Measurements from ENCODE around the gene C1orf210.

GRCh38 chr1:43294761-43295160 lies 9.4 kb upstream of the C1orf210 start:
- TF ChIP-seq CTCF (IDR thresholded peaks at IDR 0.05; ENCODE audit: low read depth, low read length) (no peak), EZH2phosphoT487 (IDR thresholded peaks at IDR 0.05; ENCODE audit: low read depth) (no peak)
